Lung (tissue), 12 donors: ENCODE measurements around the gene TMEM61. TPM values are rescaled to one million over a fixed set of nuclear protein-coding genes. Genes with fewer than 3 reads are reported as not detected.

Experiments used
- ATAC-seq: fragments of 200-7000 bp; cut with Tn5 transposase; one replicate; pipeline ENCODE4 v1.9.1; 2020; ENCODE audit warnings: moderate number of reproducible peaks; ENCODE audit not compliant: insufficient read depth, low FRiP score
- DNase-seq, 3 donors: peaks; one replicate each; pipeline ENCODE4 v3.0.0-alpha.2; 2013 to 2017
- H3K27ac ChIP-seq, 2 donors: one replicate each; pipeline ENCODE4 v1.5.1; 2013; ENCODE audit warnings: mild to moderate bottlenecking in 2 of 2, moderate library complexity in 2 of 2, control low read depth in 1 of 2, inconsistent platforms in 1 of 2, low read depth in 1 of 2, low read length in 1 of 2
- H3K27me3 ChIP-seq, 3 donors: one replicate each; pipeline ENCODE4 v1.5.1; 2013; ENCODE audit warnings: low read length in 2 of 3; ENCODE audit not compliant: control insufficient read depth in 3 of 3, insufficient read depth in 3 of 3
- H3K36me3 ChIP-seq, 4 donors: one replicate each; pipeline ENCODE4 v1.5.1; 2013; ENCODE audit warnings: low read length in 4 of 4, mild to moderate bottlenecking in 1 of 4, moderate library complexity in 1 of 4; ENCODE audit not compliant: control insufficient read depth in 4 of 4, insufficient read depth in 4 of 4
- H3K4me1 ChIP-seq, 5 donors: one replicate each; pipeline ENCODE4 v1.5.1; 2013; ENCODE audit warnings: low read length in 5 of 5, mild to moderate bottlenecking in 2 of 5, moderate library complexity in 1 of 5; ENCODE audit not compliant: control insufficient read depth in 5 of 5, insufficient read depth in 5 of 5
- H3K4me3 ChIP-seq: one replicate; pipeline ENCODE4 v1.5.1; 2013; ENCODE audit warnings: mild to moderate bottlenecking, control low read depth, moderate library complexity
- H3K9ac ChIP-seq, 2 donors: one replicate each; pipeline ENCODE4 v1.5.1; 2013; ENCODE audit warnings: low read length in 2 of 2, control low read depth in 1 of 2; ENCODE audit not compliant: insufficient read depth in 1 of 2
- H3K9me3 ChIP-seq, 4 donors: one replicate each; pipeline ENCODE4 v1.5.1; 2013; ENCODE audit warnings: low read length in 3 of 4, mild to moderate bottlenecking in 1 of 4, moderate library complexity in 1 of 4; ENCODE audit not compliant: control insufficient read depth in 4 of 4, insufficient read depth in 3 of 4
- WGBS, 2 donors: extraction: QIAGEN DNeasy Blood & Tissue Kit; methylation state at CpG; one replicate each; pipeline ENCODE4 v1.1.7; 2013; 5-methylcytosine and 5-hydroxymethylcytosine counted together
- polyA plus RNA-seq, 2 donors: library from polyadenylated mRNA; stranded (reverse); fragments of 200-250 nt; gene quantifications; one replicate each; pipeline ENCODE4 v1.2.1, GENCODE V29; 2013
- total RNA-seq, 2 donors: library from RNA; depleted of rRNA in 1 of 2; stranded (reverse); fragments of >200 nt in 1 of 2; gene quantifications; one replicate each; pipeline ENCODE4 v1.2.1, GENCODE V29; 2014 to 2021
- TF ChIP-seq, protein P1 (sequence below): IDR thresholded peaks from 2 replicates; pipeline ENCODE4 v1.5.1; 2012; ENCODE audit warnings: mild to moderate bottlenecking; ENCODE audit errors: control extremely low read depth, extremely low read depth
- donor health status: control.
- donor health status: control.
- donor health status: Bipolar disorder and iron deficiency.
- donor health status: healthy.
- donor health status: DM: yes; HTN: yes; CAD: no.

TMEM61 gene
- total and polyA plus RNA-seq, 4 donors: 0.91 to 2.1 (median 1.3) TPM

DNA sequence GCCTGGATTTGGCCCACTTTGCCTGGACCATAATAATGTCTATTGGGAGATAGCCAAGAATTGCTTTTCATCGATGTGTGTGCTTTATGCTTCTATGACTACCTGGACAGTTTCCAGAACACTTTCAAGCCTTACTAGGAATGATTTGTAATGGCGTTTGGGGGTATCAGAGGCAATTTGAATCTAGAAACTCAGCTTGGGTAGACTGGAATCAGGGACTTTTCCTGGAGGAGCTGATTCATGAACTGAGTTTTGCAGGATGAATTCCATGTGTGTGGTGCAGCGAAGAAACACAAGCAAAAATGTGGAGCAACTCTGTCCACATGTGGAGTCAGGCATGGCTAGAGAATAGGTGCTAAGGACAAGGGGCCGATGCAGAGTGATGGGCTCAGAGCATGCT, 11.9 kb upstream of the TMEM61 start:
- H3K36me3 ChIP-seq: no peaks in the 10 kb centered on the region
- no peaks in the 10 kb centered on the region for H3K27me3 ChIP-seq
- DNase-seq: peak in 2 of 3 donors; percentile 33 to 36
- no peak overlapping the region for H3K9ac ChIP-seq
- H3K4me3 ChIP-seq: peak overlapping the region; percentile 8
- TF ChIP-seq, protein P1, sequence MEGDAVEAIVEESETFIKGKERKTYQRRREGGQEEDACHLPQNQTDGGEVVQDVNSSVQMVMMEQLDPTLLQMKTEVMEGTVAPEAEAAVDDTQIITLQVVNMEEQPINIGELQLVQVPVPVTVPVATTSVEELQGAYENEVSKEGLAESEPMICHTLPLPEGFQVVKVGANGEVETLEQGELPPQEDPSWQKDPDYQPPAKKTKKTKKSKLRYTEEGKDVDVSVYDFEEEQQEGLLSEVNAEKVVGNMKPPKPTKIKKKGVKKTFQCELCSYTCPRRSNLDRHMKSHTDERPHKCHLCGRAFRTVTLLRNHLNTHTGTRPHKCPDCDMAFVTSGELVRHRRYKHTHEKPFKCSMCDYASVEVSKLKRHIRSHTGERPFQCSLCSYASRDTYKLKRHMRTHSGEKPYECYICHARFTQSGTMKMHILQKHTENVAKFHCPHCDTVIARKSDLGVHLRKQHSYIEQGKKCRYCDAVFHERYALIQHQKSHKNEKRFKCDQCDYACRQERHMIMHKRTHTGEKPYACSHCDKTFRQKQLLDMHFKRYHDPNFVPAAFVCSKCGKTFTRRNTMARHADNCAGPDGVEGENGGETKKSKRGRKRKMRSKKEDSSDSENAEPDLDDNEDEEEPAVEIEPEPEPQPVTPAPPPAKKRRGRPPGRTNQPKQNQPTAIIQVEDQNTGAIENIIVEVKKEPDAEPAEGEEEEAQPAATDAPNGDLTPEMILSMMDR: no peak
- ATAC-seq: no peak
- 68 to 80% methylated on average over 4 of the region's 4 CpGs for WGBS, 2 donors
- H3K27ac ChIP-seq: no peak overlapping the region
- H3K4me1 ChIP-seq: peaks cover 0 to 13% (median 3%) of the 10 kb centered on the region in 5 donors
- no peaks in the 10 kb centered on the region for H3K9me3 ChIP-seq

DNA sequence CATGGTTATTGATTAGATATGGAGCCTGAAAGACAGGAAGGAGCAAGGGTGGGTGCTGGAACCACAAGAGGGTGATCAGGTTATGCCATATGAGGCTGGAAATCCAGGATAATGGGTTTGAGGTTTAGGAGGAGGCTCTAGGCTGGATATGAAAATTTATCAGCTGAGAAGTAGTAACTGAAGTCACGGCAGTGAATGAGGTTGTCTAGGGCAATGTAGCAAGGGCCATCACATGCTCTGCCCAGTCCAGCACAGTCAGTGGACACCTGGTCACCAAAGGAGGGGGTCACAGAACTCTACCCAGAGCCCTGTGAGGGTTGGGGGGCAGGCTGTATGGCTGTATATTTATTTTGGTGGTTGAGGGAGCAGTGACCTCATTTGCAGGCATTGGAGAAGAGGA, 10.5 kb upstream of the TMEM61 start:
- Histone ChIP-seq H3K27me3 (no peaks in the 10 kb centered on the region), H3K4me1 (peaks cover 0 to 13% (median 3%) of the 10 kb centered on the region in 5 donors), H3K36me3 (no peaks in the 10 kb centered on the region), H3K9me3 (no peaks in the 10 kb centered on the region), H3K9ac (no peak overlapping the region), H3K4me3 (no peak overlapping the region), H3K27ac (no peak overlapping the region)
- DNase-seq (no peak), ATAC-seq (no peak)
- WGBS, 2 donors: 94 to 100% methylated on average over 1 of the region's 1 CpG
- TF ChIP-seq, protein P1: no peak

DNA sequence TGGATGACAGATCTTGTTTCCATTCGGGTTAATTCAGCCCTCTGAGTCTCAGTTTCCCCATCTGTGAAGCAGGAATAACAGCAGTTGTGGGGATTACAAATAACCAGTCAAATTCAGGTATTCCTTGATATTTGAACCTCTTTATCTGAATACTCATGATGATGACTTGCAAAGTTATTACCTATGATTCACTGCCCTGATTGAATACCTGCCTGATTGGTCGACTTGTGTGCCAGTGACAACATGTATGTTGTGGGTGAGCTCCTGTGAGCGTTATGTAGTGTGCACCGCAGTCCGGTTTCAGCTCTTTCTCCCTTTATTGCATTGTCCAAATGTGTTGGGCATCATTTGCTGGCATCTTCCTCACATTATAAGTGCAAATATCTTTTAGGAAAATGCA, 9.5 kb upstream of the TMEM61 start:
- Histone ChIP-seq H3K4me3 (no peak overlapping the region), H3K9ac (no peak overlapping the region), H3K36me3 (no peaks in the 10 kb centered on the region), H3K27ac (no peak overlapping the region), H3K9me3 (no peaks in the 10 kb centered on the region), H3K27me3 (no peaks in the 10 kb centered on the region), H3K4me1 (peaks cover 0 to 5% (median 0%) of the 10 kb centered on the region in 5 donors)
- 84 to 90% methylated on average over 5 of the region's 5 CpGs for whole genome bisulfite sequencing, 2 donors
- ATAC-seq (no peak), DNase-seq (no peak)
- TF ChIP-seq, protein P1: no peak

DNA sequence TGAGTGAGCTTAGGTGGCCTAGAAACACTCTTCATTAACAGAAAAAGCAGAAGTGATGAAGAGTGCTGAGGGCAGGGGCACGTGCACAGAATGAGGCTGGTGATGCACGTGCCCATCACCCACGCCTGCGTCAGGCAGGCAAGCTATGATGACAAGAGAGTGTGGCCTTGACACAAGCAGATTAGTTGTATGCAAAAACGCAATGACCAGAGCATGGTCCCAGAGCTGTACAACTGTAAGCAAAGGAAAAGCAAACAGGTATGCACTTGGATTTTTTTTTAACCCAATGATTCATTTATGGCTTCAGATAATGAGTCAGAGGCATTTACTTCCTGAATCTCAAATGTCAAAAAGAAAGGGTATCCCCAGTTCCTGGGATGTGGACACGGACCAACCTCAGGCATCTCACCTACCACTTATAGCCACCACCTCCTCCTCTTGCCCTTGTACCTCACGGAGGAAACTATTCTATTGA, 9.1 kb upstream of the TMEM61 start:
- no peak for DNase-seq
- 67 to 72% methylated on average over 7 of the region's 7 CpGs for WGBS, 2 donors
- TF ChIP-seq, protein P1: no peak
- H3K27ac ChIP-seq: no peak overlapping the region
- H3K4me1 ChIP-seq: peaks cover 0 to 4% (median 0%) of the 10 kb centered on the region in 5 donors
- no peaks in the 10 kb centered on the region for H3K36me3 ChIP-seq
- no peak overlapping the region for H3K9ac ChIP-seq
- no peaks in the 10 kb centered on the region for H3K9me3 ChIP-seq
- ATAC-seq: peak; percentile 39
- no peak overlapping the region for H3K4me3 ChIP-seq
- H3K27me3 ChIP-seq: no peaks in the 10 kb centered on the region
